ENCODE results near the gene KCNG2.

Gene KCNG2

GRCh38 chr18:79914614-79915160 lies 116.9 kb downstream of the KCNG2 start:
- DNase-seq, result no peak

DNA sequence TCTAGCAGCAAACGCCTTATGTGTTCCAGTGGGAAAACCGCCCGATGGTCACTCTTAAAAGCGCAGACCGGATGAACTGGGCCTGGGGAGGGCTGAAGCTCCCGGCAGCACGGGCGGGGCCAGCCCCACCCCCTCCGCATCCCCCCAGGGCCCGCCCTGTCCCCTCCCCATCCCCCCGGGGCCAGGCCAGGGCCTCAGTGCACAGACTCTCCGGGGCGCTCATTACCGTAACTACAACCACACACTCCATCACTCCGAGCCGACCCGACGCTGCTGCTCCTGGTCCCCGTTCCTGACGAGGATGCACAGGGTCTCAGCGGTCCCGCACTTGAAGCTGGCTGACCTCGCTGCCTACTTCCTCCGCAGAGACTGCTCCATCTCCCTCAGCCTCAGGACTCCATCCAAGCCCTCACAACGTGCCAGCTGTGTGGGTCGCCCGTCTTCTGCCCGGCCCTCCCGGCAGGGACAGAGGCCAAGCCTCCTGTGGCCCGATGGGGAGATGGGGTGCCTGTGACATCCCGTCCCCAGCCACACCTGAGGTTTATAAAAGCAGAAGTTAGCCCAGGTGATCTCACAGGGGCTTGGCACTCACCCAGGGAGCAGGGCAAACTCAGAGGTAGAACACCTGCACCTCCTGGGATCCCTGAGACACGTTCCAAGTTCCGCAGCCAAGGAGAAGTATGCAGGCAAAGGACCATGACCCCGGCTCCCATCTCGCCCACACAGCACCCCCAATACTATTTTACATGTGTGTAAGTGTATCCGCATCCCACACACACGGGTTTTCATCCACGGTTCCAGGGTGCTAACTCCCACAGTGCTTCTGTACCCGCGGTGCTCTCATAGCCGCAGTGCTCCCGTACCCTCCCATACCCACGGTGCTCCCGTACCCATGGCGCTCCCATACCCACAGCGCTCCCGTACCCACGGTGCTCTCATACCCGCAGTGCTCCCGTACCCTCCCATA lies 117.7 kb downstream of the KCNG2 start:
- no peak for DNase-seq

DNA sequence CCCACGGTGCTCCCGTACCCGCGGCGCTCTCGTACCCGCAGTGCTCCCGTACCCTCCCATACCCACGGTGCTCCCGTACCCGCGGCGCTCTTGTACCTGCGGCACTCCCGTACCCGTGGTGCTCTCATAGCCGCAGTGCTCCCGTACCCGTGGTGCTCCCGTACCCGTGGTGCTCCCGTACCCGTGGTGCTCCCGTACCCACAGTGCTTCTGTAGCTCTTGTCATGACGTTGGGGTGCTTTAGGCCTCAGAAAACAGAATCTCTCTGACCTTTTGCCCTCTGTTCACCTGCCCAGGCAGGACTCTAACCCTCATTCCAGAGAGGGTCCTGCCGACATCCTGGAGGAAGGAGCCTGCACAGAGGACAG lies 118.4 kb downstream of the KCNG2 start:
- no peak for DNase-seq

- DNase-seq, result no peak
These were observed 118.9 kb downstream of the KCNG2 start for GRCh38 chr18:79916546-79917168.

DNA sequence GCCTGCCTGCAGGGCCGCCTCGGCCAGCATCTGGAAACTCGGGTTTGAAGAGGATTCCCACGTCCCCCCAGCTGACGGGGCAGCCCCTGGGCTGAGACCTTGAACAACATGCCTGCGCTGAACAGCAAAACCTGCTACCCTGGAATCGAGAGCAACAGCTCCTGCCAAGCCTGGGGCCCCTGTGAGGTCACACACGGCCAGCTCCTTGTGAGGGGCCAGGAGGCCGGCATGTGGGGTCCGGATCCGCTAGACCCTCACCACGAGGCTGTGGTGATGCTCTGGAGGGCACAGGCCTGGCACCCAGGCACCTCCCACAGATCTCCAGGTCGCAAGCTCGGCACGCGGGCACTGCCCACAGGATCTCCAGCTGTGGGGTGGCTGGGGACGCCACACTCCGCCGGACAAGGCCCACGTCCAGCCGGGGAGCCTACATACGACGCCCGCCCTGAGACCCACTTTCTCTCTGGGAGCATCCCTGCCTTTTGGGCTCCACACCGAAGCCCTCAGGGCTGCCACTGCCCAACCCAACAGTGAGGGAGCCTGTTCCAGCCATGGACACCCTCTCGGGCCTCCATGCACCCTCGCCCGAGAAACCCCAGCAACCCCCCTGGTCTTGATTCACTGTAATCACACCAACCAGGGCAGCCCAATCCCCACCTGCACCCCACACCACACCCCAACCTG lies 119.6 kb downstream of the KCNG2 start:
- DNase-seq, result no peak

GRCh38 chr18:79917853-79918614 lies 120.3 kb downstream of the KCNG2 start:
- DNase-seq, result no peak

GRCh38 chr18:79918615-79919011 lies 120.9 kb downstream of the KCNG2 start:
- DNase-seq, result no peak

- no peak for DNase-seq
These were observed 121.4 kb downstream of the KCNG2 start for GRCh38 chr18:79919089-79919488.

GRCh38 chr18:79921984-79922965 lies 124.5 kb downstream of the KCNG2 start:
- no peak for DNase-seq

- no peak for DNase-seq
These were observed 125.3 kb downstream of the KCNG2 start for GRCh38 chr18:79922971-79923411.

GRCh38 chr18:79923896-79924585 lies 126.3 kb downstream of the KCNG2 start:
- DNase-seq, result no peak

- no peak for DNase-seq
These were observed 127.3 kb downstream of the KCNG2 start for GRCh38 chr18:79924814-79925731.

DNA sequence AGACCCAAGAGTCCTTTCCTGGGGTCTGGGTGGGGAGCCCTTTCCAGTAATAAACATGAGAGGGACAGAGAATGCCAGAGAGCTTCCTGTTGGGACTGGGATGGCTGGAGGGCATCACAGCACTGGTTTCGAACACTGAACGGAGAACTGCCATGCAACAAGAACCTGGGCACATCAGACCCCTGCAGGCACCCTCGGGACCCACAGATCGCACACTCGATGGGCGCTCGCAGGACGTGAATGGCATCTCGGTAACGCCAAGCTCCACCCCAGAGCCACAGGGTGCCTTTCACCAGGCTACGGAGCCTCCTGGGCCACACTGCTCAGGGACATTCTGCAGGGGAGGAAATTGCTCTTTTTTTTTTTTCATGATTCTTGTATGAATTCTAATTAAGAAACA lies 128.6 kb downstream of the KCNG2 start:
- no peak for DNase-seq

DNA sequence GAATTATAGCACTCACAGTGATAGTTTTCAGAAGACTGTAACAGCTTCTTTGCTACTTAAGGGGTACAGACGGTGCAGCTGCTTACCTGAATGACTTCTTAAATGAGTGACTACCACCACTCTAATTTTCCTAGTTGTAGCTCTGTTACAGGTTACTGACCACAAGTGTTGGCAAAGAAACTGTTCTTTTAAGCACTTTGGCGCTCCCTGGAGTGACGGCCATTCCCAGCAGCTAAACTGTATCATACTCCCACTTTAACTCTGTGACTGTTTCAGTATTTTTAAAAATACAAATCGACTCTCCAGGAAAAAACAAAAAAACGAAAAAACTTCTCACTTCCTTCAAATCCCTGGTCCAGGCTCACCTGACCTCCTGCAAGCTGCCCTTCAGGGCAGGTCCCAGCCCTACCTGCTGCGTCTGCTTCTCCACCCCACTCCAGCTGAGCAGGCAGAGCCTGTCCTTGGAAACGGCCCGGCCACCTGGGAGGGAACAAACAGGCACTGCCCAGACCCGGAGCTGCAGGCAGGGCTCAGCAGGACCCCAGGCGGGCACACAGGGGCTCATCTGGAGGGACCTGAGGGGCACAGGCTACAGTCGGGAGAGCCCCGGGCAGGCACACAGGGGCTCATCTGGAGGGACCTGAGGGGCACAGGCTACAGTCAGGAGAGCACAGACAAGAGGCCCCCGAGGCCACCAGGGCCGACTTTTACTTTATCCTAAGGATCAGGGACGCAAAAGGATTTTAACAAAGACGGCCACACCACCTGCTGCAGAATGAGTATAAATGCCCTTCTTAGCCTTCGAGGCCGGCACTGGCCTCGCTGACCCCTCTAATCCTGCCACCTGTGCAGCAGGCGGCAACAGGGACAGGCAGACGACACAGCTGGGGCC lies 129.2 kb downstream of the KCNG2 start:
- no peak for DNase-seq

DNA sequence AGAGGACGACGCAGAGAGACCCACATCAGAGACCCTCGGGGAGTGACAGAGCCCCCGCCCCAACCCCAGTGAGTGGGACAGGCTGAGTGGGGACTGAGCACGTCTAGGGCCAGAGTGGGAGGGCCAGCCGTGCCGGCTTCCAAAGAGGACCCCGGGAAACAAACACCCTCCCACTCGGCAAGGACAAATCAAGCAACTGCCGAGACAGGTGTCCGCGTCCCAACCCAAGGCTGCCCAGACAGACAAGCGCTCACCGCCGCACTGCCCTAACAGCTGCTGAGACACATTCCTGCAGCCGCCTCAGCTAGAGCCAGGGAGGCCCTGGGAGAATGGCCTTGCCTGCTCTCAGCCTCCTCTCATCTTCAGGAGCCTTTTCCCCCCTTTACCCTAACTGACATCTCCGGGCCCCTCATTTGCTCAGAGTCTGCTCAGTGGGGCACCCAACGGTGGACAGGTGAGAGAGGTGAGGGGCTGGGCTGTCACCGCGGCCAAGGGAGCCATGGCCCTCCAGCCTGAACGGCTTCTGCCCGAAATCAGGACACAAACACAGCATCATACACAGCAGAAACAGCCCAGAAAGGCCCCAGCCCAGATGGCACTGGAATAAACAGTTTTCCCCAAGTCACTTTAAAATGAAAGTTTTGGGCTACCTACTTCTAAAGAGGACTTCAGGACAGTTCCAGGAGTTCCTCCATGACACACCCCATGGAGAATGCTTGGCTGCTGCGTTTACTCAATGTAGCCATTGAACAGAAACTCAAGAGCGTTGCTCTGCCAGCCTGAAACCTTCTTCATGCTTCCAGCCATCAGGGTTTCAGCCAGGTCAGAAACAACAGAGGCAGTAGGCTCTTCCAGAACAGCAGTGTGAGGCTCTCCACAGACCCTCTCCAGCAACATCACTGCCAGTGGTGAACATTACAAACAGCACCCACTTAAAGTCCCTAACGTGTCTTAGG lies 130.1 kb downstream of the KCNG2 start:
- DNase-seq, result no peak

- DNase-seq, result no peak
These were observed 130.8 kb downstream of the KCNG2 start for GRCh38 chr18:79928563-79928960.

- DNase-seq, result no peak
These were observed 132.4 kb downstream of the KCNG2 start for GRCh38 chr18:79930020-79930642.

Data from activated CD4-positive, alpha-beta T cell treated with anti-CD3 and anti-CD28 coated beads for 48 hours (primary cell).